ENCODE data around the gene WLS. TPM values are rescaled to one million over a fixed set of nuclear protein-coding genes. Genes with fewer than 3 reads are reported as not detected.
"Not testable (repeated sequence)": the region's sequence is repeated elsewhere in the genome, so short reads cannot be mapped to it uniquely, and the experiment has no call there.

Gene WLS
- total RNA-seq, 5 donors from 2014 or later (not counting 1 experiment from before 2014, with no cell fraction given) = 0.53 to 1.9 (median 1.0) TPM; not detected in 2

- H3K4me1 ChIP-seq (ENCODE audit: control insufficient read depth in 1 of 2, extremely low read depth in 1 of 2, insufficient read depth in 2 of 2, low read length in 2 of 2) = no peaks in the 10 kb centered on the region
- Mint-ChIP-seq H3K4me3 (no peak overlapping the region), H3K27me3 (peaks cover 4% of the 10 kb centered on the region in 2 donors), H3K4me1 (no peaks in the 10 kb centered on the region), H3K27ac (no peak overlapping the region), H3K9me3 (peaks cover 5 to 7% (median 7%) of the 10 kb centered on the region in 3 donors), H3K36me3 (no peaks in the 10 kb centered on the region)
- ATAC-seq (replicated peaks in 1 of 4) = no peak
- ChIA-PET POLR2A (no interaction called here), CTCF (no interaction called here)
- peaks cover 0 to 2% of the 10 kb centered on the region in 2 experiments for H3K27me3 ChIP-seq (replicated peaks in 1 of 2; ENCODE audit: control insufficient read depth in 2 of 2, extremely low read depth in 1 of 2, insufficient read depth in 2 of 2, low read length in 1 of 2)
- no peak overlapping the region for H3K27ac ChIP-seq (ENCODE audit: low read length)
- DNase-seq = no peak
- no peaks in the 10 kb centered on the region for H3K36me3 ChIP-seq (ENCODE audit: control insufficient read depth in 2 of 2, extremely low read depth in 1 of 2, insufficient read depth in 1 of 2, low read length in 1 of 2)
- H3K4me3 ChIP-seq (ENCODE audit: control insufficient read depth in 1 of 2, extremely low read depth in 1 of 2, low read length in 1 of 2) = no peak overlapping the region
- no CpG with 5 or more reads among the region's 1 CpG for WGBS (ENCODE audit: insufficient coverage)
- no peaks in the 10 kb centered on the region for H3K9me3 ChIP-seq
Measured at GRCh38 chr1:68174738-68175113, 57.6 kb downstream of the WLS start.

GRCh38 chr1:68173936-68174737 is 58.2 kb downstream of the WLS start:
- POLR2A ChIA-PET = no interaction called here

GRCh38 chr1:68173283-68173935 is 58.9 kb downstream of the WLS start:
- Mint-ChIP-seq H3K4me3 (no peak overlapping the region), H3K9me3 (peaks cover 5 to 7% (median 7%) of the 10 kb centered on the region in 3 donors)
- CTCF ChIA-PET = no interaction called here

More at GRCh38 chr1:68173936-68174737, 58.2 kb downstream of the WLS start:
- CTCF ChIA-PET = no interaction called here
- Histone ChIP-seq H3K27ac (ENCODE audit: low read length) (no peak overlapping the region), H3K4me1 (ENCODE audit: control insufficient read depth in 1 of 2, extremely low read depth in 1 of 2, insufficient read depth in 2 of 2, low read length in 2 of 2) (no peaks in the 10 kb centered on the region), H3K4me3 (ENCODE audit: control insufficient read depth in 1 of 2, extremely low read depth in 1 of 2, low read length in 1 of 2) (no peak overlapping the region), H3K9me3 (no peaks in the 10 kb centered on the region), H3K36me3 (ENCODE audit: control insufficient read depth in 2 of 2, extremely low read depth in 1 of 2, insufficient read depth in 1 of 2, low read length in 1 of 2) (no peaks in the 10 kb centered on the region), H3K27me3 (replicated peaks in 1 of 2; ENCODE audit: control insufficient read depth in 2 of 2, extremely low read depth in 1 of 2, insufficient read depth in 2 of 2, low read length in 1 of 2) (peaks cover 0 to 2% of the 10 kb centered on the region in 2 experiments)
- no peak overlapping the region for H3K27ac Mint-ChIP-seq
- no peaks in the 10 kb centered on the region for H3K4me1 Mint-ChIP-seq
- 96% methylated on average over 4 of the region's 14 CpGs for WGBS (ENCODE audit: insufficient coverage)
- peaks cover 5 to 7% (median 7%) of the 10 kb centered on the region in 3 donors for H3K9me3 Mint-ChIP-seq
- H3K4me3 Mint-ChIP-seq = no peak overlapping the region
- no peak for ATAC-seq (replicated peaks in 1 of 4)
- H3K36me3 Mint-ChIP-seq = no peaks in the 10 kb centered on the region
- DNase-seq = no peak
- H3K27me3 Mint-ChIP-seq = peaks cover 4% of the 10 kb centered on the region in 2 donors

GRCh38 chr1:68171795-68172194 is 60.5 kb downstream of the WLS start:
- DNase-seq; H3K9me3 ChIP-seq; H3K27ac Mint-ChIP-seq; H3K4me3 Mint-ChIP-seq; POLR2A ChIA-PET; H3K36me3 Mint-ChIP-seq; H3K9me3 Mint-ChIP-seq; H3K4me1 ChIP-seq (ENCODE audit: control insufficient read depth in 1 of 2, extremely low read depth in 1 of 2, insufficient read depth in 2 of 2, low read length in 2 of 2); CTCF ChIA-PET; ATAC-seq (replicated peaks in 1 of 4); H3K4me3 ChIP-seq (ENCODE audit: control insufficient read depth in 1 of 2, extremely low read depth in 1 of 2, low read length in 1 of 2); H3K4me1 Mint-ChIP-seq; H3K27me3 Mint-ChIP-seq; H3K27me3 ChIP-seq (replicated peaks in 1 of 2; ENCODE audit: control insufficient read depth in 2 of 2, extremely low read depth in 1 of 2, insufficient read depth in 2 of 2, low read length in 1 of 2); H3K27ac ChIP-seq (ENCODE audit: low read length); H3K36me3 ChIP-seq (ENCODE audit: control insufficient read depth in 2 of 2, extremely low read depth in 1 of 2, insufficient read depth in 1 of 2, low read length in 1 of 2): not testable (repeated sequence)
- no CpG with 5 or more reads among the region's 1 CpG for WGBS (ENCODE audit: insufficient coverage)

More at GRCh38 chr1:68173283-68173935, 58.9 kb downstream of the WLS start:
- Histone ChIP-seq H3K9me3 (no peaks in the 10 kb centered on the region), H3K27me3 (replicated peaks in 1 of 2; ENCODE audit: control insufficient read depth in 2 of 2, extremely low read depth in 1 of 2, insufficient read depth in 2 of 2, low read length in 1 of 2) (peaks cover 0 to 2% of the 10 kb centered on the region in 2 experiments), H3K27ac (ENCODE audit: low read length) (no peak overlapping the region), H3K36me3 (ENCODE audit: control insufficient read depth in 2 of 2, extremely low read depth in 1 of 2, insufficient read depth in 1 of 2, low read length in 1 of 2) (no peaks in the 10 kb centered on the region), H3K4me1 (ENCODE audit: control insufficient read depth in 1 of 2, extremely low read depth in 1 of 2, insufficient read depth in 2 of 2, low read length in 2 of 2) (no peaks in the 10 kb centered on the region), H3K4me3 (ENCODE audit: control insufficient read depth in 1 of 2, extremely low read depth in 1 of 2, low read length in 1 of 2) (no peak overlapping the region)
- WGBS (ENCODE audit: insufficient coverage) = 71% methylated on average over 4 of the region's 6 CpGs
- no peaks in the 10 kb centered on the region for H3K4me1 Mint-ChIP-seq
- H3K36me3 Mint-ChIP-seq = no peaks in the 10 kb centered on the region
- DNase-seq (no peak), ATAC-seq (replicated peaks in 1 of 4) (no peak)
- no peak overlapping the region for H3K27ac Mint-ChIP-seq
- peaks cover 4% of the 10 kb centered on the region in 2 donors for H3K27me3 Mint-ChIP-seq
- POLR2A ChIA-PET = no interaction called here

- Mint-ChIP-seq H3K4me3 (no peak overlapping the region), H3K27ac (no peak overlapping the region), H3K36me3 (no peaks in the 10 kb centered on the region), H3K4me1 (no peaks in the 10 kb centered on the region), H3K27me3 (peaks cover 0 to 4% of the 10 kb centered on the region in 2 donors), H3K9me3 (peaks cover 4 to 9% (median 7%) of the 10 kb centered on the region in 3 donors)
- ChIA-PET CTCF (no interaction called here), POLR2A (no interaction called here)
- Histone ChIP-seq H3K9me3 (no peaks in the 10 kb centered on the region), H3K4me1 (ENCODE audit: control insufficient read depth in 1 of 2, extremely low read depth in 1 of 2, insufficient read depth in 2 of 2, low read length in 2 of 2) (no peaks in the 10 kb centered on the region), H3K27ac (ENCODE audit: low read length) (no peak overlapping the region), H3K27me3 (replicated peaks in 1 of 2; ENCODE audit: control insufficient read depth in 2 of 2, extremely low read depth in 1 of 2, insufficient read depth in 2 of 2, low read length in 1 of 2) (no peaks in the 10 kb centered on the region), H3K4me3 (ENCODE audit: control insufficient read depth in 1 of 2, extremely low read depth in 1 of 2, low read length in 1 of 2) (no peak overlapping the region), H3K36me3 (ENCODE audit: control insufficient read depth in 2 of 2, extremely low read depth in 1 of 2, insufficient read depth in 1 of 2, low read length in 1 of 2) (no peaks in the 10 kb centered on the region)
- DNase-seq = no peak
- ATAC-seq (replicated peaks in 1 of 4) = no peak
- 100% methylated on average over 1 of the region's 4 CpGs for WGBS (ENCODE audit: insufficient coverage)
Measured at GRCh38 chr1:68168545-68169171, 63.7 kb downstream of the WLS start.

GRCh38 chr1:68167211-68167610 is 65.1 kb downstream of the WLS start:
- Mint-ChIP-seq H3K9me3 (peaks cover 4 to 11% (median 7%) of the 10 kb centered on the region in 3 donors), H3K36me3 (no peaks in the 10 kb centered on the region), H3K4me1 (no peaks in the 10 kb centered on the region), H3K27me3 (peaks cover 0 to 4% of the 10 kb centered on the region in 2 donors), H3K27ac (no peak overlapping the region), H3K4me3 (no peak overlapping the region)
- ChIA-PET POLR2A (no interaction called here), CTCF (no interaction called here)
- Histone ChIP-seq H3K36me3 (ENCODE audit: control insufficient read depth in 2 of 2, extremely low read depth in 1 of 2, insufficient read depth in 1 of 2, low read length in 1 of 2) (no peaks in the 10 kb centered on the region), H3K27ac (ENCODE audit: low read length) (no peak overlapping the region), H3K4me3 (ENCODE audit: control insufficient read depth in 1 of 2, extremely low read depth in 1 of 2, low read length in 1 of 2) (no peak overlapping the region), H3K9me3 (no peaks in the 10 kb centered on the region), H3K27me3 (replicated peaks in 1 of 2; ENCODE audit: control insufficient read depth in 2 of 2, extremely low read depth in 1 of 2, insufficient read depth in 2 of 2, low read length in 1 of 2) (no peaks in the 10 kb centered on the region), H3K4me1 (ENCODE audit: control insufficient read depth in 1 of 2, extremely low read depth in 1 of 2, insufficient read depth in 2 of 2, low read length in 2 of 2) (no peaks in the 10 kb centered on the region)
- DNase-seq (no peak), ATAC-seq (replicated peaks in 1 of 4) (no peak)
- WGBS (ENCODE audit: insufficient coverage) = no CpG with 5 or more reads among the region's 3 CpGs
